ENCODE results near the gene FTH1. TPM values are rescaled to one million over a fixed set of nuclear protein-coding genes. Genes with fewer than 3 reads are reported as not detected.

Gene FTH1
- total RNA-seq, 1 experiment from 2014 or later: 1,937 TPM

GRCh38 chr11:61956191-61957020 lies 11.0 kb downstream of the FTH1 start:
- H4K20me1 ChIP-seq (ENCODE audit: low read length): no peaks in the 10 kb centered on the region
- H3K4me2 ChIP-seq (ENCODE audit: low read length): no peak overlapping the region
- no peaks in the 10 kb centered on the region for H3K27me3 ChIP-seq (ENCODE audit: low read length)
- no TSS peak for BruUV-seq (replicated peaks)
- no peak for TF ChIP-seq EZH2phosphoT487 (IDR thresholded peaks at IDR 0.05; ENCODE audit: borderline replicate concordance, low read length)
- no peak for TF ChIP-seq CTCF (conservative IDR thresholded peaks at IDR 0.05; ENCODE audit: low read depth, low read length)
- no peak for TF ChIP-seq EZH2 (IDR thresholded peaks at IDR 0.05; ENCODE audit: low read length, unreplicated experiment)
- ChIA-PET POLR2A (ENCODE audit: unreplicated experiment) (no interaction called here), CTCF (no interaction called here)
- no peaks in the 10 kb centered on the region for H3K36me3 ChIP-seq (ENCODE audit: low read depth, low read length)
- no peak overlapping the region for H2AFZ ChIP-seq (ENCODE audit: low read length)
- H3K9me2 ChIP-seq (replicated peaks; ENCODE audit: low read length): no peaks in the 10 kb centered on the region
- peaks cover 8% of the 10 kb centered on the region for H3K4me1 ChIP-seq (ENCODE audit: insufficient read depth, low read length)
- ATAC-seq: no peak
- H3K79me2 ChIP-seq (ENCODE audit: low read length): no peaks in the 10 kb centered on the region
- no peak overlapping the region for H3K4me3 ChIP-seq (ENCODE audit: low read length)
- no peak overlapping the region for H3K27ac ChIP-seq (ENCODE audit: low read length)
- no peak overlapping the region for H3K9ac ChIP-seq (ENCODE audit: low read length)
- H3K9me3 ChIP-seq (ENCODE audit: low read length): no peaks in the 10 kb centered on the region
- no peak for DNase-seq
- intact Hi-C loops (cut with micrococcal nuclease): no loop called here
- no peaks in the 10 kb centered on the region for H3F3A ChIP-seq (ENCODE audit: low read length, unreplicated experiment)

GRCh38 chr11:61955422-61956135 lies 11.9 kb downstream of the FTH1 start:
- ATAC-seq (no peak), DNase-seq (no peak)
- Histone ChIP-seq H3K9ac (ENCODE audit: low read length) (no peak overlapping the region), H3K79me2 (ENCODE audit: low read length) (no peaks in the 10 kb centered on the region), H3K4me3 (ENCODE audit: low read length) (no peak overlapping the region), H3F3A (ENCODE audit: low read length, unreplicated experiment) (no peaks in the 10 kb centered on the region), H2AFZ (ENCODE audit: low read length) (no peak overlapping the region), H3K27me3 (ENCODE audit: low read length) (no peaks in the 10 kb centered on the region), H3K4me2 (ENCODE audit: low read length) (no peak overlapping the region), H3K4me1 (ENCODE audit: insufficient read depth, low read length) (peaks cover 8% of the 10 kb centered on the region), H3K9me3 (ENCODE audit: low read length) (no peaks in the 10 kb centered on the region), H3K9me2 (replicated peaks; ENCODE audit: low read length) (no peaks in the 10 kb centered on the region), H3K27ac (ENCODE audit: low read length) (no peak overlapping the region), H3K36me3 (ENCODE audit: low read depth, low read length) (no peaks in the 10 kb centered on the region), H4K20me1 (ENCODE audit: low read length) (no peaks in the 10 kb centered on the region)
- POLR2A ChIA-PET (ENCODE audit: unreplicated experiment): no interaction called here
- CTCF ChIA-PET: interaction anchor here (0.6 kb wide), 1 partner anchor 85 kb away, joined by 3 read pairs; no protein-coding TSS in a partner anchor
- no peak for TF ChIP-seq CTCF (conservative IDR thresholded peaks at IDR 0.05; ENCODE audit: low read depth, low read length)
- TF ChIP-seq EZH2 (IDR thresholded peaks at IDR 0.05; ENCODE audit: low read length, unreplicated experiment): no peak
- no peak for TF ChIP-seq EZH2phosphoT487 (IDR thresholded peaks at IDR 0.05; ENCODE audit: borderline replicate concordance, low read length)
- no TSS peak for BruUV-seq (replicated peaks)
- intact Hi-C loops (cut with micrococcal nuclease): no loop called here
